Retinal pigment epithelial cell (primary cell): ENCODE data around the gene RABL6.
"Not testable (repeated sequence)": the region's sequence is repeated elsewhere in the genome, so short reads cannot be mapped to it uniquely, and the experiment has no call there.

Experiments used
- DNase-seq: peaks from one replicate; pipeline ENCODE4 v3.0.0-alpha.2; 2010; ENCODE audit warnings: low read depth
- H3K4me3 ChIP-seq: 2 replicates; pipeline ENCODE4 v1.5.1; 2011; ENCODE audit warnings: mild to moderate bottlenecking, low read length, control low read depth, moderate library complexity
- TF ChIP-seq, protein P1 (sequence below): conservative IDR thresholded peaks from 2 replicates; pipeline ENCODE4 v1.5.1; 2011; ENCODE audit warnings: low read depth, low read length, control low read depth, inconsistent platforms

The RABL6 gene

DNA sequence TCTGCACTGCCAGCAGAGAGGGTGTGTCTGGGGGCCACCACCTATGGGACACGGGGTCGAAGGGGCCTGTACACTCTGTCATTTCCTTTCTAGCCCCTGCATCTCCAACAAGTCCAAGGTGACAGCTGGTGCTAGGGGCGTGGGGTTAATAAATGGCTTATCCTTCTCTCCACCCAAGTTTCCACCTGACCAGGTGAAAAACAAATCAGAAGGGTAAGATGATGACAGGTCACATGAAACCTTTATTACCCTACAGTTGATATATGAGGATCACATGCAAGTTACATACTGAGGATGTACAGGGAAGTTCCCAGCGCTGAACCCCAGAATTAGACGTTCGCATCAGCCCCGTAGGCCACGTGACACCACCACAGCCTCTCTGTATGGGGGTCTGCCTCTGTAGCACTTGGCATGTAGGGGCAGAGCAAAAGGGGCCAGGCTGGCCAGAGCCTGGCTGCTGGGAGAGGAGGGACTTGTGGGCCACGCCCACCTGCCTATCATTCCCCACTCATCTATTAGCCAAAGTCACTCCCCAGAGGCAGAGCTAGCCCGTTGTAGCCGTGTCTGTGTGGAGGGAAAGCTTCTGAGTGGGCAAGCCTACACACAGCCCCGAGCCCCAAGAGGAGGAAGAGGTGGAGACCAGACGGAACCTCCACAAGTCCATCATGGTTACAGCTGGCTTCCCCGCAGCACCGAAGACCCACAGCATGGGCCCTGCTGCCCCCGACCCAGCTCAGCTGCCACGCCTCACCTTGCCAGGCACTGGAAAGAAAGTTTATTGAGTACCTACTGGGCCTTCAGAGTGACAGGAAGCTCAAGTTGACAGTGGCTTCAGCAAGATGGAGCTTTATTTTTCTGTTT is 14.4 kb upstream of the RABL6 start:
- H3K4me3 ChIP-seq, result no peak overlapping the region
- TF ChIP-seq, protein P1, sequence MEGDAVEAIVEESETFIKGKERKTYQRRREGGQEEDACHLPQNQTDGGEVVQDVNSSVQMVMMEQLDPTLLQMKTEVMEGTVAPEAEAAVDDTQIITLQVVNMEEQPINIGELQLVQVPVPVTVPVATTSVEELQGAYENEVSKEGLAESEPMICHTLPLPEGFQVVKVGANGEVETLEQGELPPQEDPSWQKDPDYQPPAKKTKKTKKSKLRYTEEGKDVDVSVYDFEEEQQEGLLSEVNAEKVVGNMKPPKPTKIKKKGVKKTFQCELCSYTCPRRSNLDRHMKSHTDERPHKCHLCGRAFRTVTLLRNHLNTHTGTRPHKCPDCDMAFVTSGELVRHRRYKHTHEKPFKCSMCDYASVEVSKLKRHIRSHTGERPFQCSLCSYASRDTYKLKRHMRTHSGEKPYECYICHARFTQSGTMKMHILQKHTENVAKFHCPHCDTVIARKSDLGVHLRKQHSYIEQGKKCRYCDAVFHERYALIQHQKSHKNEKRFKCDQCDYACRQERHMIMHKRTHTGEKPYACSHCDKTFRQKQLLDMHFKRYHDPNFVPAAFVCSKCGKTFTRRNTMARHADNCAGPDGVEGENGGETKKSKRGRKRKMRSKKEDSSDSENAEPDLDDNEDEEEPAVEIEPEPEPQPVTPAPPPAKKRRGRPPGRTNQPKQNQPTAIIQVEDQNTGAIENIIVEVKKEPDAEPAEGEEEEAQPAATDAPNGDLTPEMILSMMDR, result no peak
- DNase-seq, result no peak

DNA sequence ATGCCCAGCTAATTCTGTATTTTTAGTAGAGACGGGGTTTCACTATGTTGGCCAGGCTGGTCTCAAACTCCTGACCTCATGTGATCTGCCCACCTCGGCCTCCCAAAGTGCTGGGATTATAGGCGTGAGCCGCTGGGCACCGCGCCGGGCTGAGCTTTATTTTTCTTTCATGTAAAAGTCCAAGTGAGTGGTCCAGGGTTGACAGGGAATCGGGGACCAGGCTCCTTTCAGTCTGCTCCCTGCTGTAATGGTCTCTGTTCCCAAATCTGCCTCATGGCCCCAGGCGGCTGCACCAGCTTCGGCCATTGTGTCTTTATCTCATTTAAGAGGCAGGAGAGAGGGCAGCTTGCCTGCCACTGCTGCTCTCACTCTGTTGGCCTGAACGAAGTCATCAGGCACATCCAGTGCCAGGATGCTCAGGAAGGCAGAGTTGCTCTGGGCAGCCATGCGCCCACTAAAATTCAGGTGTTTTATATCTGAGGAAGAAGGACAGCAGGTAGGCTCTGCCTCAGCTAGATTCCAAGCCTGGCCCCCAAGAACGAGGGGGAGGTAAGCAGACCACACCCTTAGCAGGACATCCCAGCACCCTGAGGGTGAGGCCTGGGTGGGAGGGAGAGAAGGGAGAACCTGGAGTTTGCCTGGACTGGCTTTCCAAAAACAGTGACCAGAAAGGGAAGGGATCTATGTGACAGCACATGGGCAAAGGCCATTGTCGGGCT is 13.3 kb upstream of the RABL6 start:
- H3K4me3 ChIP-seq, result no peak overlapping the region
- TF ChIP-seq, protein P1, result no peak
- DNase-seq, result no peak

DNA sequence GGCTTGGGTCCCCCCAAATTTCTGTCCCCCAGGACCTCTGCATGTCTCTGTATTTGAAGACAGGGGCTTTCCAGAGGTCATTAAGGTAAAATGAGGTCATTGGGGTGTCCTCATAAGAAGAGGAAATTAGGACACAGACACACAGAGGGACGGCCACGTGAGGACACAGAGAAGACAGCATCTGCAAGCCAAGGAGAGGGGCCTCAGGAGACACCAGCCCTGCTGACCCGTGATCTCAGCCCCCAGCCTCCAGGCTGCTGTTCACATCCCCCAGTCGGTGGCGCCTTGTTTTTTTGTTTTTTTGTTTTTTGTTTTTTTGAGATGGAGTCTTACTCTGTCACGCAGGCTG is 12.8 kb upstream of the RABL6 start:
- DNase-seq, result no peak
- TF ChIP-seq, protein P1, result no peak

DNA sequence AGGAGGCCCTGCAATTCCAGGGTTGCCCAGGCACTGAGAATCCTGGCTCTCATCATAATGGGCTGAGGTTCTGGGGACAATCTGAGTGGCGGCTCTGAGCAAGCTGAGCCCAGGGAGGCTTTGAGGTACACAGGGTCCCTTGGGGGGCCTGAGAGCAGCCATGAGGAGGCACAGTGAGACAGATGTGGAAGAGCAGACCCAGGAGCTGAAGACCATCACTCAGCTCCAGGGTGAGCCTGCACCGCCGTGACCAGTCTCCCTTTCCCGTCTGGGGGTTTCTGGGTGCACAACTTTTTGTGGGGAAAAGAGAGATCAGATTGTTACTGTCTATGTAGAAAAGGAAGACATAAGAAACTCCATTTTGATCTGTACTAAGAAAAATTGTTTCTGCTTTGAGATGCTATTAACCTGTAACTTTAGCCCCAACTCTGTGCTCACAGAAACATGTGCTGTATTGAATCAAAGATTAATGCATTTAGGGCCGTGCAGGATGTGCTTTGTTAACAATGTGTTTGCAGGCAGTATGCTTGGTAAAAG is 11.4 kb upstream of the RABL6 start, which contains the start of gene CCDC183:
TSS of gene CCDC183 (plus strand) at position 101 of the 537 bp plus-strand sequence. CDS start at position 161, 60 bp downstream.
- H3K4me3 ChIP-seq, result no peak within 1 kb of the TSS
- DNase-seq, result no peak
- TF ChIP-seq, protein P1, result no peak

More for the DNA sequence above, 12.8 kb upstream of the RABL6 start:
- no peak overlapping the region for H3K4me3 ChIP-seq

DNA sequence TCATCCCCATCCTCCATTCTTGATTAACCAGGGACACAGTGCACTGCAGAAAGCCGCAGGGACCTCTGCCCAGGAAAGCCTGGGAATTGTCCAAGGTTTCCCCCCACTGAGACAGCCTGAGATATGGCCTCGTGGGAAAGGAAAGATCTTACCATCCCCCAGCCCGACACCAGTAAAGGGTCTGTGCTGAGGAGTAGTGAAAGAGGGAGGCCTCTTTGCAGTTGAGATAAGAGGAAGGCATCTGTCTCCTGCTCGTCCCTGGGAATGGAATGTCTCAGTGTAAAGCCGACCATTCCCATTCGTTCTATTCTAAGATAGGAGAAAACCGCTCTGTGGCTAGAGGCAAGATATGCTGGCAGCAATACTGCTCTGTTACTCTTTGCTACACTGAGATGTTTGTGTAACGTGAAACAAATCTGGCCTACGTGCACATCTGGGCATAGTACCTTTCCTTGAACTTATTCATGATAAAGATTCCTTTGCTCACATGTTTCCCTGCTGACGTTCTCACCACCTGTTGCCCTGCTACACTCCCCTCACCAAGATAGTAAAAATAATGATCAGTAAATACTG is 10.9 kb upstream of the RABL6 start:
- H3K4me3 ChIP-seq, DNase-seq: not testable (repeated sequence)

DNA sequence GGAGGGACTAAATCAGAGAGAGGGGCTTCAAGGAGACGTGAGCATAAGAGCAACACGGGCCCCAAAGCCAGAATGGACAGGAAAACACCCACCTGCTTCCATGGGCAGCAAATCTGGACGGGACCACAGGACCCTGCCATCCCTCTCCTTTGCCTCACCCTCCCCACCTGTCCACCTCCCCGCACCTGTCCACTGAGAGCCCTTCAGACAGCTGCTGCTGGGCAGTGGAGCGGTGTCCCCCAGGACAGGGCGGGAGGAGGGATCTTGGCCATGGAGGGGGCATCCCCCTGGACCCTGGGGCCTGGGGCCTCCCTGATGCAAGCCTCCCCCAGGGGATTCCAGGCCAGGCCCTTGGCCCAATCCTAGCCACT is 9.1 kb upstream of the RABL6 start:
- TF ChIP-seq, protein P1, result no peak
- DNase-seq, result no peak
- H3K4me3 ChIP-seq, result no peak overlapping the region

DNA sequence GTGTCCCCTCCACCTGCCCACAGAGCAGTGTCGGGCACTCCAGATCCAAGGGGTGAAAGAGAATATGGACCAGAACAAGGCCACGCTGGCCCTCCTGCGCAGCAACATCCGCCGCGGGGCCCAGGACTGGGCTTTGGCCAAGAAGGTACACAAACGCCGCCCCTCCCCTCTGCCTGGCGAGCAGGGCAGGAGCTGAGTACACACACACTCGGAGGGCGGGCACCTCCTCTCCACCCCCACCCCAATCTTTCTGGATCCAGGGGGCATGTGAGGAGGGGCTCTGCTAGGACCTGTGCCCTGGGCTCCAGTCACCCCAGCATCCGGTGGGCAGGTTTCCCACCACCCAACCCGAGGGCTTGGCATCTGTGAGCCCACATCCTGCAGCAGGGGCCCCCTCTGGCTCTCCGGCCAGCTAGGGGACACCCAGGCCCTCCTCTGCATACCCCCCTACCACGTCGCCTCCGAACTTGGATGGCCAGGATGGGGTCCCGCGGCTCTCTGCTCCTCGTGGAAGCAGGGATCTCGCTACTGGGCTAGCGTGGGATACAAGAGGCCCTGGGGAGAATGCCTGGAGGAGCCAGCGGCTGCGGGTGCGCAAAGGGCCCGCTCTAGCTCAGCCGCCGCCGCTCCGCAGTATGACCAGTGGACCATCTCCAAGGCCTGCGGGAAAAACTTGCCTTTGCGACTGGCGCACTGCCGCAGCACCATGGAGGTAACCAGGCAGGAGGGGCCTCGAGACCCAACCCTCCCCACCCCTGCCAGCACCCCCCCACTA is 8.5 kb upstream of the RABL6 start:
- peak overlapping the region; percentile 42 for H3K4me3 ChIP-seq
- TF ChIP-seq, protein P1, result no peak

More for the DNA sequence above, 8.5 kb upstream of the RABL6 start:
- no peak for DNase-seq
